K562 (cell line): ENCODE results near the gene GLRX5. TPM values are rescaled to one million over a fixed set of nuclear protein-coding genes. Genes with fewer than 3 reads are reported as not detected.

Experiments used
- ARID4B ChIP-seq: sonication (generic); formaldehyde crosslinking; IDR thresholded peaks from 2 replicates; pipeline ENCODE4 v1.8.0; 2022; ENCODE audit warnings: mild to moderate bottlenecking, missing genetic modification reagents
- BCOR ChIP-seq: fragments of 450-650 bp; IDR thresholded peaks from 2 replicates; pipeline ENCODE4 v1.6.1; 2016
- CHD2 ChIP-seq: IDR thresholded peaks from 2 replicates; pipeline ENCODE4 v1.6.1; 2011; ENCODE audit warnings: low read depth, low read length
- ELK1 ChIP-seq: sonication (generic); formaldehyde crosslinking; IDR thresholded peaks from 2 replicates; pipeline ENCODE4 v1.8.1; 2022; ENCODE audit warnings: missing genetic modification reagents
- ETV5 ChIP-seq: sonication (generic); formaldehyde crosslinking; IDR thresholded peaks from 2 replicates; pipeline ENCODE4 v1.4.0; 2020; ENCODE audit warnings: low read depth, mild to moderate bottlenecking, missing genetic modification reagents
- FOXA1 ChIP-seq: fragments of 450-650 bp; IDR thresholded peaks from 2 replicates; pipeline ENCODE4 v1.6.1; 2016; ENCODE audit warnings: mild to moderate bottlenecking, borderline replicate concordance
- NCOA6 ChIP-seq: fragments of 450-650 bp; IDR thresholded peaks from 2 replicates; pipeline ENCODE4 v1.6.1; 2017; ENCODE audit warnings: mild to moderate bottlenecking
- PBX2 ChIP-seq, 2 experiments: IDR thresholded peaks in 1 of 2; conservative IDR thresholded peaks in 1 of 2; 2 replicates each; pipeline ENCODE4 v1.6.1; 2016; ENCODE audit warnings: low read depth in 2 of 2, mild to moderate bottlenecking in 1 of 2, missing compliant biosample characterization in 1 of 2, missing genetic modification characterization in 1 of 2, moderate library complexity in 1 of 2
- POLR2B ChIP-seq: fragments of 450-650 bp; IDR thresholded peaks from 2 replicates; pipeline ENCODE4 v1.6.1; 2018; ENCODE audit warnings: low read depth; ENCODE audit not compliant: partially characterized antibody
- PPARD ChIP-seq: fragments of 250-450 bp; sonication (Bioruptor Pico); IDR thresholded peaks from 2 replicates; pipeline ENCODE4 v1.8.0; 2022; ENCODE audit warnings: inconsistent platforms, mild to moderate bottlenecking, moderate library complexity
- RFX1 ChIP-seq: fragments of 450-650 bp; IDR thresholded peaks from 2 replicates; pipeline ENCODE4 v1.6.1; 2016; ENCODE audit warnings: mild to moderate bottlenecking, moderate library complexity
- SAP30 ChIP-seq: fragments of 200-600 bp; sonication (generic); IDR thresholded peaks from 2 replicates; pipeline ENCODE4 v1.6.1; 2012; ENCODE audit warnings: borderline replicate concordance, low read depth, mild to moderate bottlenecking, moderate library complexity, low read length, control low read depth, inconsistent platforms; ENCODE audit not compliant: insufficient read depth, poor library complexity, severe bottlenecking
- THRAP3 ChIP-seq: fragments of 450-650 bp; IDR thresholded peaks from 2 replicates; pipeline ENCODE4 v1.6.1; 2016; ENCODE audit warnings: mild to moderate bottlenecking, inconsistent platforms, borderline replicate concordance
- UBTF ChIP-seq, 2 experiments: IDR thresholded peaks; 2 replicates each; pipeline ENCODE4 v1.6.1; 2012; ENCODE audit warnings: improper control_type of control experiment in 2 of 2, low read depth in 2 of 2, low read length in 2 of 2, borderline replicate concordance in 1 of 2
- ZNF778 ChIP-seq: fragments of 450-650 bp; formaldehyde crosslinking; IDR thresholded peaks from 2 replicates; pipeline ENCODE4 v1.4.0; 2020; ENCODE audit warnings: mild to moderate bottlenecking, moderate library complexity
- polyA plus RNA-seq, 8 experiments: library from polyadenylated mRNA; depleted of rRNA in 4 of 8; stranded (reverse) in 5 of 8; unstranded in 3 of 8; fragments of >200 nt; fragmentation: Nextera tagmentation in 2 of 8; fragmentation: Illumina TruSeq in 1 of 8; extraction: Ambion mirVana in 2 of 8; extraction: Trizol in 1 of 8; gene quantifications; 2 replicates each; pipeline versions ENCODE4 v1.2.1 to v1.2.3, GENCODE V29; 2011 to 2014; ENCODE audit warnings: inconsistent platforms in 1 of 8, missing spikeins in 1 of 8
- total RNA-seq, 7 experiments: library from RNA; depleted of rRNA in 6 of 7; stranded (reverse); fragments of >200 nt in 6 of 7; fragmentation: Illumina TruSeq in 2 of 7; extraction: Trizol in 2 of 7; gene quantifications; 2 replicates each; pipeline versions ENCODE4 v1.2.1 to v1.2.3, GENCODE V29; 2011 to 2021; ENCODE audit warnings: low replicate concordance in 1 of 7

The GLRX5 gene
- total and polyA plus RNA-seq, 9 of the 15 experiments (the other 6 are each of a cell fraction or from before 2014, with no cell fraction given), result 16.7 to 96.8 (median 66.8) TPM

- TF ChIP-seq ARID4B (CRISPR knock-in tag) (peak; percentile 90), SAP30 (peak; percentile 90), NCOA6 (no peak), ETV5 (no peak), ELK1 (CRISPR knock-in tag) (no peak), BCOR (no peak), PPARD (no peak), PBX2 (CRISPR knock-in tag; IDR thresholded peaks at IDR 0.05; ENCODE audit: low read depth) (peak; percentile 86), PBX2 (tag; conservative IDR thresholded peaks at IDR 0.05; ENCODE audit: low read depth) (peak; percentile 98), RFX1 (peak; percentile 95), THRAP3 (no peak), ZNF778 (CRISPR knock-in tag) (no peak), UBTF (IDR thresholded peaks at IDR 0.05; ENCODE audit: borderline replicate concordance in 1 of 2, low read depth in 2 of 2, low read length in 2 of 2) (peak; percentile 51 to 58; a peak in 2 of 4 replicates), CHD2 (peak; percentile 90), POLR2B (peak; percentile 23), FOXA1 (no peak)
Measured at GRCh38 chr14:95534299-95535225, at the start of gene GLRX5 (continued).
